LHCN-M2 (cell line): ENCODE results near the gene INTS1. TPM values are rescaled to one million over a fixed set of nuclear protein-coding genes. Genes with fewer than 3 reads are reported as not detected.

ENCODE experiments used
- DNase-seq: peaks from one replicate; pipeline ENCODE4 v3.0.0-alpha.2; 2012; ENCODE audit warnings: low read depth
- total RNA-seq: library from RNA; depleted of rRNA; stranded (reverse); fragments of >200 nt; gene quantifications from 2 replicates; pipeline ENCODE4 v1.2.3, GENCODE V29; 2014

Gene INTS1
- total RNA-seq, 1 experiment from 2014 or later, result 69.6 TPM

DNA sequence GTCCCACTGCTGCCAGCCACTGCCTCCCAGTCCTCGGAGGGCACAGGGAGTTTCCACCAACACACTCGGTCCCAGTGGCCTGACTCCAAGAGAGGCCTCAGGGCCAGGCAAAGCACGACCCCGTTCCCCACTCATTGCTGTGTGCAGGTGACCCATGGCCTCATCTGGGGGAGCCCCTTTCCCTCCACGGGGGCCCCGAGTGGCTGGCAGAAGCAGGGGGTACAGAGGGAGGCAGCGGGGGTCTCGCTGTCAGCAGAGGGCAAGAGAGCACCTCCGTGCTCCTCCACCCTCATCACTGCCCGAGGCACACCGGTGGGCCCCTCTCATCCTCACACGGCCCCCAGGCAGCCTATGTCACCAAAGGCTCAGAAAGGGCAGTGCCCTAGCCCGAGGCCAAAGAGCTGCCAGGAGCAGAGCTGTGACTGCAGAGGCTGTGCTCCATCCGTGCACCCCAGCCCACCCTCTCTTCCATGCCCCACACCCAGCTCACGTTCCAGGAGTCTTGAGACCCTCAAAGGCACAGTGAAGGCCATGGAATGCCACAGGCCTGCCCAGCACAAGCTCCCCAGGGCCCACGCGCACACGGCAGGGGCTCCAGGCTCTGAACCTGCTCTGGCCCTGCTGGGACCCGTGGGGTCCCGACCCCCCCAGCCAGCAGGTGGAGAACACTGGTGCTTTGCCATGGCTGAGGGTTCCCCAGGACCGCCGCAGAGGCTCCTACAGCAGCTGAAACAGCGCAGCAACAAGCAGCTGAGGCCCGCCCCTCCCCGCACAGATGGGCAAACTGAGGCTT lies 70.9 kb downstream of the INTS1 start:
- no peak for DNase-seq

DNA sequence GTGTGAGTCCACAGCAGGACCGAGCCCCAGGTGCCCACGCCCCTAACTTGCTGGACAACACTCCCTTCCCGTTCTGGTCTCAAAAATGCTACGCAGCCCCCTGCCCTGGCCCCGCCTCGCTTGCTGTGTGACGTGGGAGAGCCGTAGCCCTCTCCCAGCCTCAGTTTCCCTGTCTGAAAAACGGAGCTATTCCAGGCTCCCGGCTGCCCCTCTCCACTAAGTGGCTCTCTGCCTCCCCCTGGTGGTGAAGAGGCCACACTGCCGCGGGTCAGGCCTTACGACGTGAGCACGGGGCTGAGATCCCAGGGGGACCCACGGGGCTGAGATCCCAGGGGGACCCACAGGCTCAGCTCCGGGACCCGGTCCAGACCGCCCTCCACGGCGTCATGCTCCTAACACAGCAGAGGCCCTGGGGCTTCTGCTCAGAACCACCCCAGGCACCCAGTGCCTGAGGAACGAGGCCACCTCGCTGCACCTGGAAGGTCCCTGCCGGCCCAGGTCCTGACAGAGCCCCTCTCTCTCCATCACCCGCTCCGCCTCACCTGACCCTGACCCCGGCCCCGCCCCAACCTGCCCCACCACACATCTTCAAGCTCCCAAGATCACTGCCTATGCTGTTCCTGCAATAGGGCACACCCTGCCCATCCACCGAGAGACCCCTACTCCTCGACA lies 71.6 kb downstream of the INTS1 start:
- peak; percentile 46 for DNase-seq

DNA sequence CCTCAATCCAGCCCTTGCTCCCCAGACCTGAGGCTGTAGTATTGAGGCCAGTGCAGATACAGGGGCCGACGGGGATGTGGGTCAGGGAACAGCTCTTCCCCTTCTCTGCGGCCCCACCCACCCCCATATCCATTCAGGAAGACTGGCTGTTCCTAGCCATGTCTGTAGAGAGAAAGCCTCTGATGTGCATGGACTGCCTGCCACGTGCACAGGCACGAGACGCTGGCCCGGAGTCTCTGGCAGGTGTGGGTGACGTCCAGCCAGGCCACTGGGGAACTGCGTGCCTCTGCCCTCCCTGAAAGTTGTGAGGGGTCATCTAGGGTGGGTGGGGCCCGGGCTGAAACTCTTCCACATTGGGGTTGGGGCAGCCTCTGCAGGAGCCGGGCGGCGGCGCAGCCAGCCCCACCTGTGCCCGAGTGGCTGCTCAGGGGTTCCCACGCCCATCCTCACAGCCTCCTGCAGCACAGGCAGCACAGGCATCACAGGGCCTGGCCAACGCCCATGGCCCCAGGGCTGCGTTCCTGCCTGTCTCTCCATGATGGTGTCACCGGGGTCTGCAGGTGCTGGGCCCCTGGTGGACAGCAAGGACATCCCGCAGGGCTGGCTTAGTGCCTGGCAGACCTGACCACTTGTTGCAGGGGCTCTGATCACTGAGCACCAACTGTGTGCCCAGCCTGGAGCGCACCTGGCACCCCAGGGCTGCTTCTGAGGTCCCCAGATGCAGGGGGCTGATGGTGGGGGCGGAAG lies 72.4 kb downstream of the INTS1 start:
- no peak for DNase-seq

DNA sequence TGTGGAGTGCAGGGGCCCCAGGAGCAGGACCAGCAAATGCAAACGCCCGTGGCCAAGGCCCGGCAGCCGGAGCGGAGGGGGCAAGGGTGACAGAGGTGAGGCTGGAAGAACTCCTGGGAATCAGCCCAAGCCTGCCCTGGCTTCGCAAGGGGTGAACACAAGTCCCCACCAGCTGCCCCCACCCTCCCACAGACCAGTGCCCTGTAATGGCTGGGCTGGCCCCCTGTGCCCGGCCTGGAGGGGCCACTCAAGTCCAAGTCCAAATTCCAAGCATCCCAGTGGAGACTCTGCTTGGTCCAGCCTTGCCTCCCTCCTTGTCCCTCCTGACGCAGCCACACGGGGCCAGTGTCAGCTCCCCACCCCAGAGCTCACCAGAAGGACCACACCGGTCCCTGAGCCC lies 73.0 kb downstream of the INTS1 start:
- DNase-seq, result no peak

DNA sequence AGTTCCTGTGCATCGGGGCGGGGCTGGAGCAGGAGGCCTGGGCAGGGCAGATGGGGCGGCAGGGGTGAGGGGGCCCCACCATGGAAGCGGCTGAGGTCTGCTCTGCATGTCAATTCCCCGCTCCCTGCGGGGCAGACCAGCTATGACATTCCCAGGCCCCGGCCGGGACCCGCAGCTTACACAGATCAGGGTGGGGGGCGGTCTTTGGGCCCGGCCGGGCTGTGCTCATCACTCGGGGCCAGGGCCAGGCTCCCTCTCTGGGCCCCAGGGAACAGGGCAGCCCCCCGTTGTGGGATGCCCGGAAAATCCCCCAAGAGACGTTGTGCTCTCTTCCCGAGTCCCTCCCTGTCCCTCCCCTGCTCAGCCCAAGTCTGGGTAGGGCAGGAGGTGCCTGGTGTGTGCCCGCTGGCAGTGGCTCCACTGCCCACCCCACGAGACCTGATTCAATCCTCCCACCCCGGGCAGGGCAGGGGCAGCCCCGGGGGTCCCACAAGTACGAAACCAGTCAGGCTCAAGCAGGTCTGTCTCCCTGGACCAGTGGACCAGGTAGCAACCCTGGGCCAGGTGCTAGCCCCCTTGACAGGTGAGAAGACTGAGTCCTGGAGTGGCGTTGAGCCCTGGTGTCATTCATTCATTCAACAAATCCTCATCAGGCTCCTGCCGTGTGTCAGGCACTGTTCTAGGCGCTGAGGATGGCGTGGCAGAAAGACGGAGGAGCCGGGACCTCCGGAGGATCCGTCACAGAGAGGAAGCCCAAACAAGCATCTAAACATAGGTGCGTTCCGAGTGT lies 73.9 kb downstream of the INTS1 start:
- DNase-seq, result no peak

DNA sequence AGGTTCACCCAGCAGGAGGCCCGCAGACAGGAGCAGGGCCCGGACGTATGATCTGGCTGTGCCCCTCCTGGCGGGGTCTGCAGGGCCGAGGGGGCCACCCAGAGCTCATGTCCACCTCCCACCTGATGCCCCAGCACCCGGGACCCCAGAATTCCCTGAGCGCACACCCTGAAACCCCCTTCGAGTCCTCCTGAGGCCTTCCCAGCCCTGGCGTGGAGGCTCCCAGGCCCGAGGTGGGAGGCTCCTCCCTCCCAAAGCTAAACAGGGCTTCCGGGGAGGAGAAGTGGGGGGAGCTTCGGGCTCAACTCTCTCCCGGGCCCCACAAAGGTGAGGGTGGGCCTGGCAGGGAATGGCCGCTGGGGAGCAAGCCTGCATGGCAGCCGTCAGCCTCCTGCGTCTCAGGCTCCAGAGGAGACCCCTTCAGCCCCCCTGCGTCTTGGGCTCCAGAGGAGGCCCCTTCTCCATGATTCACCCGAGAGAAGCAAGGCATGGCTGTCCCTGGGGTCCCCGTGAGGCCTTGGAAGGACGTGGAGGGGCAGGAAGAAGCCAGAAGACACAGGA lies 75.2 kb downstream of the INTS1 start:
- DNase-seq, result no peak

DNA sequence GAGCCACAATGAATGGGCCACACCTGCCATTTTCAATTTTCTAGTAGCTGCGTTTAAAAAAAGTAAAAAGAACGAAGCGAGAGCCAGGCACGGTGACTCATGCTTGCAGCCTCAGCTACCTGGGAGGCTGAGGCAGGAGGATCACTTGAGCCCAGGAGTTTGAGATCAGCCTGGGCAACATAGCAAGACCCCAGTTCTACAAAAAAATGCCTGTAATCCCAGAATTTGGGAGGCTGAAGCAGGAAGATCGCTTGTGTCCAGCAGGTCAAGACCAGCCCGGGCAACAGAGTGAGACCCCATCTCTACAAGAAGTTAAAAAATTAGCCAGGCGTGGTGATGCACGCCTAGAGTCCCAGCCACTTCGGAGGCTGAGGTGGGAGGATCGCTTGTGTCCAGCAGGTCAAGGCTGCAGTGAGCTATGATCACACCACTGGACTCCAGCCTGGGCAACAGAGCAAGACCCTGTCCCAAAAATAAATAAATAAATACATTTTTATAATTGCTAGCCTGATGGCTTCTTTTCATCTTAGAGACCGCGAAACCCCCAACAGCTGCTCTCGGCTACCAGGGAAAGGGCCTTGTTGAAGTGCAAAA lies 77.0 kb downstream of the INTS1 start:
- DNase-seq, result no peak

DNA sequence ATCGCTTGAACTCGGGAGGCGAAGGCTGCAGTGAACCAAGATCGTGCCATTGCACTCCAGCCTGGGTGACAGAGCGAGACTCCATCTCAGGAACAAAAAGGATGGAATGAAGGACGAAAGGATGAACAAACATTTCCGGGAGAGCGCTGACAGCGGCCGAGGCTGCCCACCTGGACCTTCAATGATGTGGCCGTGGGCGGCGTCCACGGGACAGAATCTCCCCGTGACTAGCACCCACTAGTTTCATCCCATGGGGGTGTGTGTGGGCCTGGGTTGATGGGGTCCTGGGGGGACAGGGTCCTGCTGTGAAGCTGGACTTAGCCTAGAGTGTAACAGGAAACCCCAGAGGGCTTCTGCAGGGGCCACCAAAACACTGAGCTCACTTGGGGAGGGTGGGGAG lies 77.7 kb downstream of the INTS1 start:
- DNase-seq, result no peak

DNA sequence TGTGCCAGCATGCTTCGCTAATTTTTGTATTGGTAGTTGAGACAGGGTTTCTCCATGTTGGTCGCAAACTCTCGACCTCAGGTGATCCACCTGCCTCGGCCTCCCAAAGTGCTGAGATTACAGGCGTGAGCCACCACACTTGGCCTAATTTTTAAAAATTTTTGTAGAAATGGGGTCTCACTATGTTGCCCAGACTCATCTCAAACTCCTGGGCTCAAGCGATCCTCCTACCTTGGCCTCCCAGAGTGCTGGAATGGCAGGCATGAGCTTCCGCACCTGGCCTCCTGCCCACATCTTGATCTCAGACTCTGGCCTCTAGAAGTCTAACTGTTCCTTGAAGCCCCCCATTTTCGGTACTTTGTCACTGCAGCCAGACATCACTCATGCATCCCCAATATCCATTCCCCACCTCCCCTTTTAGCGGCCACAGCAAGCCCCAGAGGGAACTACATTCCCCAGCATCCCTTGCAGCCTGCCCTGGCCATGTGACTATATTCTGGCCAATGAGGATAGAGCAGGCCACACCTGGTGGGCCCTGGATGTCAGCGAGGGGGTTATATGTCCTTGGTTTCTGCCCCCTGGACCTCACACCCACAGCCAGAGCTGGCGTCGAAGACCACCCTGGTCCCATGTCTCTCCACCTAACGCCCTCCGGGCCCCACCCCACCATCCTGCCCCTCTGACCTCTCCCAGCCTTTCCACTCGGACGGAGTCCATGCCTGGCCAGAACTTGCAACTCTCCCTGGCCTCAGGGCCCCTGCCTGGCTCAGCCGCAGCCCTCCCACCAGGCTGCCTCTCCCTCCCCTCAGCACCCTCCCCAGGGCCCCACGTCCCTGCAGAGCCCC lies 78.7 kb downstream of the INTS1 start:
- DNase-seq, result peak; percentile 15

DNA sequence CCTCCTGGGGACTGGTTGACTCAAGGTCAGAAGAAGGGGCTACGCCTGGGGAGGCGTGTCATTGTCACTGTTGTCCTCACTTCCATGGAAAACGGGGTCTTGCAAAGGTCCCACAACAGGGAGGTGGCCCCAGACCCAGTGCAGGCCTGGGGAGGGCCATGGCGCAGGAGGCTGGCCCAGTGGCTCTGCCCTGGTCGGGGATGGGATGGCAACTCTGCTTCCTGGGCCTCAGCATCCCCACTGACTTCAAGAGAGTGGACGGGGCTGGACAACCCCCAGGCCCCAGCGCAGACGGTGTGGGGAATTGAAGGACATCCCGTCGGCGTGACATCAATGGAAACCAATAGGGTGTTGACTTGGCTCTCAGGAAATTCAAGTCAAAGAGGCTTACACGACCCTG lies 80.1 kb downstream of the INTS1 start:
- no peak for DNase-seq

DNA sequence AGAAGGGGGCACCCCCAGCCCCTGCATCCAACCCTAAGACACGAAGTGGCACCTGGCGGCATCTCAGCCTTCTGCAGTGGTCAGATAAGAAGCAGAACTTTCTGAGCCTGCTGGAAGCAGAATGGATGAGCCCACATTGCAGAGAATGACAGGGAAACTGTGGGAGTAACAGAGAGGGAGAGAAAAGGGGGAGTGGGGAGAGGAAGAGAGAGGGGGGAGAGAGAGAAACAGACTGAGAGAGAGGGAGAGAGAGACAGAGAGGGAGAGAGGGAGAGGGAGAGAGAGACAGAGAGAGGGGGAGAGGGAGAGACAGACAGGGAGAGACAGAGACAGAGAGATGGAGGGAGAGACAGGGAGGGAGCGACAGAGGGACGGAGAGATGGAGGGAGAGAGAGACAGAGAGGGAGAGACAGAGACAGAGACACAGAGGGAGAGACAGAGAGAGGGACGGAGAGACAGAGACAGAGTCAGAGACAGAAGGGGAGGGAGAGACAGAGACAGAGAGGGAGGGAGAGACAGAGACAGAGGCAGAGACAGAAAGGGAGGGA lies 80.9 kb downstream of the INTS1 start:
- DNase-seq, result no peak

DNA sequence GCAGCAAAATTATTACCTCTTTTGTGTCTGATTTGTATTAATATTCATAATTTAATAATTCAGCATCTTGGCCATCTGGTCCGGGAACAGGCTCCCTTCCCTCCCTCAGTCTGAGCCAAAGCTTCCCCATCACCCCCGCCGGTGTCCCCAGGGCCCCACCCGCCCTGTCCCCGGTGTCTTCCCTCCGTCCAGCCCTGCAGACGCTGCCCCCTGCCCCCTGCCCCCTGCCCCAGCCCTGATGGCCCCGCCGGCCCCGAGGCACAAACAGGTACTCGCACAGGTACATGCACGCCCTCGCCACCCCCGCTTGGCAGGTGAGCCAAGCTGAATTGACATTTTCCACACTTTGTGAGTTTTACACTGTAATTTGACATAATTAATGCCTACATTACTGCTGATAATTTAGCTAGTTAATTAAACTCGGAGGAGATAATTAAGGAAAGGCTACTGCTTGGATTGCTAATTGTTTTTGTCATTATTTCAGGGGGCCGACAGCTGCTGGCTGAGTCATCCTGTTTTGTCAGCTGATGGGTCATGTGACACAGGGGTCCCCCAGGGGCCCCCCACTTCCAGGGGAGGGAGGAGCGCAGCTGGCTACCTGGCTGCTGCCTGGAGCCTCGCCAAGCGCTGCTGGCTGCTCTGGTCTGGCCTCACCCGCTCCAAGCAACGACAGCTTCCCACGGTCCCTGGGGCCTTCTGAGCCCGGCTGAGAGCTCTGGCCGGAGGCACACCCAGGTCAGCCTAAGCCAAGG lies 81.5 kb downstream of the INTS1 start:
- DNase-seq, result peak; percentile 70

DNA sequence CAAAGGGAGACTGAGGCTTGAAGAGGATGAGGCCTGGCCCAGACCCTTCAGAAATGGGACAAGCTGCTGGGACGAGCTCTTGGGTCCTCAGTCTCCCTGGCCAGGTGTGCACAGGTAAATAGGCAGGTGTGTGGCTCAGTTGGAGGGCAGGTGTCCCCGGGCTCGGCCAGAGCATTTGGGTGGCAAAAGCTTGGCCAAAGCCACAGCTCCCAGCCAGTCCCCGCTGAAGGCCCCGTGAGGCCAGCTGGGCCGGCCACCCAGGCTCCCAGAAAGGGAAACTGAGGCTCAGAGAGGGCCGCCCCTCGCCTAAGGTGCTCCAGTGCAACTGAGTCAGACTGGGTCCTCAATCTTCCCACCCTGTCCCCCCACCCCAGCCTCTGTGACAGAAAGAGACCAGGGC lies 82.2 kb downstream of the INTS1 start:
- DNase-seq, result no peak

DNA sequence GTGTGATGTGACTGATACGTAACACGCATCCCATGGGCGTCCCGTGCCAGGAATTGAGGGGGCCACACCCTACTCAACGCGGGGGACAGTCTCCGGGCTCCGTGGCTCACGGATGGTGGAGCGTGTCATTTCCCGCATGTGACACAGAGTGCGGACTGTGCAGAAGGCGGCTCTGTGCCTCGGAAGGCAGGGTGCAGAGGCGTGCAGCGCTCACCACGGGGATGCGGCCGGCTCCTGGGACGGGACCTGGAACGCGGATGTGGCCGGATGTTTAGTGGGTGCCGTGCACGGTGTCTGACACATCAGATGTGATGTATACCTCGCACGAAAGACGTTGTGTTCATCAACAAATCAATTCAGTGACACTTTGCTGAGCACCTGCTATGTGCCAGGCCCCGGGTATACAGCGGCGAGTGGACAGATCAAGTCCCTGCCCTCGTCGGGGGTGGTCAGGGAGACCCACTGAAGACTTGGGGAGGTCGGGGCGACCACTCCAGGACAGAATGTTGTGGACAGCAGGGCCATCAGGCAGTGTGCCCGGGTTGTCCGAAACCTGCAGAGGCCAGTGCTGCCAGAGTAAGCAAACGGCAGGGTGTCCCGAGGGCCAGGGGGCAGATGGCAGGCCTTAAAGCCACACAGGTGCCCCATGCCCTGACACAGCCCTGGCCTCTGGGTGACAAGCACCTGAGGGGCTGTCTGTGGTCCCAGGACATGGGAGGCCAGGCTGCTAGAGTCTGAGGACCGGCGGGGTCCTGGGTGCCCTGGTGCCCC lies 83.0 kb downstream of the INTS1 start:
- DNase-seq, result no peak
